ENCODE results near the gene ELANE.

DNA sequence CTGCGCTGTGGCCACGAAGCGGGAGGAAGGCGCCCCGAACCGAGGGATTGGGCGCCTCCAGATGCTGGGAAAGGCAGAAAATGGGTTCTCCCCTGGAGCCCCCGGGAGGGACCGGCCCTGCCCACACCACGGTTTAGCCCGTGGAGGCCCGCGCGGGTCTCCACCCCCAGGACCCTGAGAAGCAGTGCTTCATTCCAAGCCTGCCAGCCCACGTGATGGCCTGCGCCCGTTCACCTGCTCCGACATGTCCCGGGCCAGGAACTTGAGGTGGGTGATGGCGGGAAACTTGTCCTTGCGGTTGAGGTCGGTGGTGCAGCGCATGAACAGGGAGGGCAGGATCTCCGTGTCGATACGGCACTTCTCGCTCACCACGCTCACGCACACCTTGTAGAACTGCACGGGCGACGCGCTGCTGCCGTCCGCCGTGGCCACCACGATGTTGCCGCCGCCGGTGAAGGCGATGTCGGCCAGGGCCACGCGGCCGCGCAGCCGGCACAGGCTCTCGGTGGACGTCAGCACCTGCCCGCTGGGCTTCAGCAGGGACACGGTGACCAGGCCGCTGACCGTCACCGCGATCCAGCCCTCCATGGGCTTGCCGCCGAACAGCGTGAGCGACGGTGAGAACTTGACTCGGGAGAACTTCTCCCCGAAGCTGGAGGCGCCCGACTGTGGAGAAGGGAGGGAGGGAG lies 33.6 kb downstream of the ELANE start:
- TF ChIP-seq, protein P1, sequence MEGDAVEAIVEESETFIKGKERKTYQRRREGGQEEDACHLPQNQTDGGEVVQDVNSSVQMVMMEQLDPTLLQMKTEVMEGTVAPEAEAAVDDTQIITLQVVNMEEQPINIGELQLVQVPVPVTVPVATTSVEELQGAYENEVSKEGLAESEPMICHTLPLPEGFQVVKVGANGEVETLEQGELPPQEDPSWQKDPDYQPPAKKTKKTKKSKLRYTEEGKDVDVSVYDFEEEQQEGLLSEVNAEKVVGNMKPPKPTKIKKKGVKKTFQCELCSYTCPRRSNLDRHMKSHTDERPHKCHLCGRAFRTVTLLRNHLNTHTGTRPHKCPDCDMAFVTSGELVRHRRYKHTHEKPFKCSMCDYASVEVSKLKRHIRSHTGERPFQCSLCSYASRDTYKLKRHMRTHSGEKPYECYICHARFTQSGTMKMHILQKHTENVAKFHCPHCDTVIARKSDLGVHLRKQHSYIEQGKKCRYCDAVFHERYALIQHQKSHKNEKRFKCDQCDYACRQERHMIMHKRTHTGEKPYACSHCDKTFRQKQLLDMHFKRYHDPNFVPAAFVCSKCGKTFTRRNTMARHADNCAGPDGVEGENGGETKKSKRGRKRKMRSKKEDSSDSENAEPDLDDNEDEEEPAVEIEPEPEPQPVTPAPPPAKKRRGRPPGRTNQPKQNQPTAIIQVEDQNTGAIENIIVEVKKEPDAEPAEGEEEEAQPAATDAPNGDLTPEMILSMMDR (conservative IDR thresholded peaks at IDR 0.05 in 1 of 2, IDR thresholded peaks at IDR 0.05 in 1 of 2; ENCODE audit: low read depth in 1 of 2, low read length in 2 of 2), result no peak
- TF ChIP-seq EZH2 (IDR thresholded peaks at IDR 0.05; ENCODE audit: low read length, missing control alignments), result no peak
